Mesothelial cell of epicardium (in vitro differentiated cells): ENCODE results near the gene PTPRQ. TPM values are rescaled to one million over a fixed set of nuclear protein-coding genes. Genes with fewer than 3 reads are reported as not detected.

Experiments used
- DNase-seq, 2 experiments: peaks; one replicate each; pipeline ENCODE4 v3.0.0; 2021; ENCODE audit warnings: low spot score in 2 of 2; ENCODE audit not compliant: unreplicated experiment in 2 of 2
- H3K27ac Mint-ChIP-seq: 2 replicates; pipeline ENCODE4 v1.8.0; 2021; ENCODE audit warnings: mixed read lengths
- H3K27me3 Mint-ChIP-seq: 2 replicates; pipeline ENCODE4 v1.8.0; 2021; ENCODE audit warnings: low read depth, mixed read lengths
- H3K36me3 Mint-ChIP-seq: 2 replicates; pipeline ENCODE4 v1.8.0; 2021; ENCODE audit warnings: mixed read lengths
- H3K4me1 Mint-ChIP-seq: 2 replicates; pipeline ENCODE4 v1.8.0; 2021; ENCODE audit warnings: mixed read lengths
- H3K4me3 Mint-ChIP-seq: 2 replicates; pipeline ENCODE4 v1.8.0; 2021; ENCODE audit warnings: mild to moderate bottlenecking, moderate library complexity, mixed read lengths
- H3K9me3 Mint-ChIP-seq: 2 replicates; pipeline ENCODE4 v1.8.0; 2021; ENCODE audit warnings: mixed read lengths
- total RNA-seq: library from RNA; stranded (reverse); gene quantifications from 3 replicates; pipeline ENCODE4 v1.2.1, GENCODE V29; 2021
- TF ChIP-seq, protein P1 (sequence below): fragments of 200-600 bp; sonication (generic); IDR thresholded peaks from one replicate; pipeline ENCODE4 v1.5.0; 2021; ENCODE audit warnings: antibody characterized with exemption; ENCODE audit not compliant: unreplicated experiment

The PTPRQ gene
- total RNA-seq, 1 donor from 2014 or later = 17.5 TPM

DNA sequence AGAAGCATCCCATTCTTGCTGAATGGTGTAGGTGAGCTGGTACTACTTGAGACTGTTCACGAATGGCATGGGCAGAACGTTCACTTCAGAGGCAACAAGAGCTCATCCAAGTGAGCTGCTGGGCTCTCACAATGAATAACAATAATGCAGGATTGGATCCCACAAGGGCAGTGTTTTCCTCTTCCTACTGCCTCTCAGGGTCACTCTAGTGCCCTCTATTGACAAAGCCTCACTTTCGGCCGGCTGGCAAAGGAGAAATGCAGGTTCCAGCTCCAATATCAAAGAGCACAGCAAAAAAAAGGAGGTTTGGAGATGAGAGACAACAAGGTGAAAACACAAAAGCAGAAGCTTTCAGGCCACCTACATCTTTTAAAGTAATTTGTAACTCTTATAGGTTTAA is 188.8 kb downstream of the PTPRQ start:
- no peak for DNase-seq
- H3K4me1 Mint-ChIP-seq = no peaks in the 10 kb centered on the region
- TF ChIP-seq, protein P1, sequence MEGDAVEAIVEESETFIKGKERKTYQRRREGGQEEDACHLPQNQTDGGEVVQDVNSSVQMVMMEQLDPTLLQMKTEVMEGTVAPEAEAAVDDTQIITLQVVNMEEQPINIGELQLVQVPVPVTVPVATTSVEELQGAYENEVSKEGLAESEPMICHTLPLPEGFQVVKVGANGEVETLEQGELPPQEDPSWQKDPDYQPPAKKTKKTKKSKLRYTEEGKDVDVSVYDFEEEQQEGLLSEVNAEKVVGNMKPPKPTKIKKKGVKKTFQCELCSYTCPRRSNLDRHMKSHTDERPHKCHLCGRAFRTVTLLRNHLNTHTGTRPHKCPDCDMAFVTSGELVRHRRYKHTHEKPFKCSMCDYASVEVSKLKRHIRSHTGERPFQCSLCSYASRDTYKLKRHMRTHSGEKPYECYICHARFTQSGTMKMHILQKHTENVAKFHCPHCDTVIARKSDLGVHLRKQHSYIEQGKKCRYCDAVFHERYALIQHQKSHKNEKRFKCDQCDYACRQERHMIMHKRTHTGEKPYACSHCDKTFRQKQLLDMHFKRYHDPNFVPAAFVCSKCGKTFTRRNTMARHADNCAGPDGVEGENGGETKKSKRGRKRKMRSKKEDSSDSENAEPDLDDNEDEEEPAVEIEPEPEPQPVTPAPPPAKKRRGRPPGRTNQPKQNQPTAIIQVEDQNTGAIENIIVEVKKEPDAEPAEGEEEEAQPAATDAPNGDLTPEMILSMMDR = no peak
- H3K4me3 Mint-ChIP-seq = no peak overlapping the region
- H3K9me3 Mint-ChIP-seq = no peaks in the 10 kb centered on the region
- no peaks in the 10 kb centered on the region for H3K27me3 Mint-ChIP-seq
- no peaks in the 10 kb centered on the region for H3K36me3 Mint-ChIP-seq
- no peak overlapping the region for H3K27ac Mint-ChIP-seq

- no peaks in the 10 kb centered on the region for H3K4me1 Mint-ChIP-seq
- no peaks in the 10 kb centered on the region for H3K27me3 Mint-ChIP-seq
- H3K36me3 Mint-ChIP-seq = no peaks in the 10 kb centered on the region
- H3K27ac Mint-ChIP-seq = no peak overlapping the region
- no peak overlapping the region for H3K4me3 Mint-ChIP-seq
- H3K9me3 Mint-ChIP-seq = no peaks in the 10 kb centered on the region
- DNase-seq = no peak
- TF ChIP-seq, protein P1 = no peak
Measured at GRCh38 chr12:80634903-80635302, 190.9 kb downstream of the PTPRQ start.

DNA sequence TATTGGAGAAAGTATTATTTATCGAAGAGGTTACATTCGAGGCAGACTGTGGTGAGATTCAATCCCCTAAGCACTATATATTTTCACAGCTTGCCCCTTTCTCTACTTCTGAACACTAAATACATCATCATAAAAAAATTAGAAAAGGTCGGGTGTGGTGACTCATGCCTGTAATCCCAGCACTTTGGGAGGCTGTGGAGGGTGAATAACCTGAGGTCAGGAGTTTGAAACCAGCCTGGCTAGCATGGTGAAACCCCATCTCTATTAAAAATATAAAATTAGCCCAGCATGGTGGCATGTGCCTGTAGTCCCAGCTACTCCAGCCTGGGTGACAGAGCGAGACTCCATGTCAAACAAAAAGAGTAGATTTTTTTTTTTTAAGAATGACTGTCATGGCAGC is 192.8 kb downstream of the PTPRQ start:
- Mint-ChIP-seq H3K27me3 (no peaks in the 10 kb centered on the region), H3K4me3 (no peak overlapping the region), H3K36me3 (no peaks in the 10 kb centered on the region), H3K9me3 (no peaks in the 10 kb centered on the region), H3K4me1 (no peaks in the 10 kb centered on the region), H3K27ac (no peak overlapping the region)
- DNase-seq = no peak
- TF ChIP-seq, protein P1 = no peak

DNA sequence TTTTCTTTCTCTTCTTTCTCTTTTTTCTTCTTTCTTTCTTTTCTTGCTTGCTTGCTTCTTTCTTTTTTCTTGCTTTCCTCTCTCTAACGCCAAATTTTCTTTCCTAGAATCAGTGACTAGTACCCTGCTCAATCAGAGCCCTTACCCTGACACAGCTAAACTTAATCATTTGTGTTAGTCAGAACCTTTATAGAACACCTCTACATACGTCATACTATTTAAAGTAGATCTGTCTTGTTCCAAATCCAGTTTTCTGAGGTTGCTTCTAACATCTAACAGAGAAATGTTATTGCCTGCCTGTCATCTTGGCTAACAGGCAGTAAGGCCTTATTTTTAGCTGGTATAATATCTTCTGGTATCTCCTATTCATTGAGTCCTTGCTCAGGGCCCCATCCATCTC is 197.9 kb downstream of the PTPRQ start:
- TF ChIP-seq, protein P1 = no peak
- Mint-ChIP-seq H3K9me3 (no peaks in the 10 kb centered on the region), H3K4me1 (no peaks in the 10 kb centered on the region), H3K4me3 (no peak overlapping the region), H3K27me3 (peaks cover 9% of the 10 kb centered on the region), H3K27ac (no peak overlapping the region), H3K36me3 (no peaks in the 10 kb centered on the region)
- no peak for DNase-seq

- H3K27me3 Mint-ChIP-seq = peaks cover 9% of the 10 kb centered on the region
- H3K4me1 Mint-ChIP-seq = peaks cover 3% of the 10 kb centered on the region
- TF ChIP-seq, protein P1 = no peak
- DNase-seq = no peak
- H3K36me3 Mint-ChIP-seq = no peaks in the 10 kb centered on the region
- no peaks in the 10 kb centered on the region for H3K9me3 Mint-ChIP-seq
- H3K4me3 Mint-ChIP-seq = no peak overlapping the region
- no peak overlapping the region for H3K27ac Mint-ChIP-seq
Measured at GRCh38 chr12:80643961-80644360, 199.9 kb downstream of the PTPRQ start.

DNA sequence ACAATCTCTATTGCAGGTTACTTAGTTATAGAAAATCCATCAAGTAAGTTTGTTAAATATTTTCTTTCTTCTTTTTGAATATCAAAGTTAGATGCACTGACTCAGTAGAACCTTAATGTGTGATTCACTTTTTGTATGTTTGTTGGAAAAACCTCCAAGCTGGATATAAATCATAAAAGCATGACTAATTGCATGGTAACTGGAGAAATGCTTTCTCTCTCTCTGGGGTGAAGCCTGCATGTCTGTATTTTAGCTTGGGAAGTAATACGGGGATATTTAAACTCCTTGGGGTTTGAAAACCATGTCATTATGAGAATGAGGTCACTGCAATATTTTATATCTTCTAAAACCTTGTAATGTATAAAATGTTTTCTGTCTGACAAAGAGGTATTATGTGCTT is 204.8 kb downstream of the PTPRQ start:
- Mint-ChIP-seq H3K4me1 (peaks cover 4% of the 10 kb centered on the region), H3K27me3 (peaks cover 10% of the 10 kb centered on the region), H3K36me3 (no peaks in the 10 kb centered on the region), H3K27ac (no peak overlapping the region), H3K9me3 (no peaks in the 10 kb centered on the region), H3K4me3 (no peak overlapping the region)
- DNase-seq = no peak
- TF ChIP-seq, protein P1 = no peak
